ENCODE results near the gene AHRR. TPM values are rescaled to one million over a fixed set of nuclear protein-coding genes. Genes with fewer than 3 reads are reported as not detected.

AHRR gene
- total RNA-seq, 2 donors from 2014 or later, result 1.9 to 2.1 TPM

GRCh38 chr5:436641-436975, 115.1 kb downstream of the AHRR start:
- H3K27ac ChIP-seq, result no peak overlapping the region
- TF ChIP-seq, protein P1, sequence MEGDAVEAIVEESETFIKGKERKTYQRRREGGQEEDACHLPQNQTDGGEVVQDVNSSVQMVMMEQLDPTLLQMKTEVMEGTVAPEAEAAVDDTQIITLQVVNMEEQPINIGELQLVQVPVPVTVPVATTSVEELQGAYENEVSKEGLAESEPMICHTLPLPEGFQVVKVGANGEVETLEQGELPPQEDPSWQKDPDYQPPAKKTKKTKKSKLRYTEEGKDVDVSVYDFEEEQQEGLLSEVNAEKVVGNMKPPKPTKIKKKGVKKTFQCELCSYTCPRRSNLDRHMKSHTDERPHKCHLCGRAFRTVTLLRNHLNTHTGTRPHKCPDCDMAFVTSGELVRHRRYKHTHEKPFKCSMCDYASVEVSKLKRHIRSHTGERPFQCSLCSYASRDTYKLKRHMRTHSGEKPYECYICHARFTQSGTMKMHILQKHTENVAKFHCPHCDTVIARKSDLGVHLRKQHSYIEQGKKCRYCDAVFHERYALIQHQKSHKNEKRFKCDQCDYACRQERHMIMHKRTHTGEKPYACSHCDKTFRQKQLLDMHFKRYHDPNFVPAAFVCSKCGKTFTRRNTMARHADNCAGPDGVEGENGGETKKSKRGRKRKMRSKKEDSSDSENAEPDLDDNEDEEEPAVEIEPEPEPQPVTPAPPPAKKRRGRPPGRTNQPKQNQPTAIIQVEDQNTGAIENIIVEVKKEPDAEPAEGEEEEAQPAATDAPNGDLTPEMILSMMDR (IDR thresholded peaks at IDR 0.05), result no peak
- no peak for DNase-seq
- no peak overlapping the region for H3K4me3 ChIP-seq
- no peaks in the 10 kb centered on the region for H3K36me3 ChIP-seq
- H3K9ac ChIP-seq (ENCODE audit: low read depth in 2 of 2, low read length in 2 of 2), result no peak overlapping the region
- no peaks in the 10 kb centered on the region for H3K4me1 ChIP-seq
- H3K9me3 ChIP-seq, result no peaks in the 10 kb centered on the region
- intact Hi-C loops (cut with DNase I), result no loop called here
- H3K27me3 ChIP-seq, result no peaks in the 10 kb centered on the region

GRCh38 chr5:437281-437771, 115.8 kb downstream of the AHRR start:
- H3K9ac ChIP-seq (ENCODE audit: low read depth in 2 of 2, low read length in 2 of 2), result no peak overlapping the region
- no peak for DNase-seq
- no peaks in the 10 kb centered on the region for H3K36me3 ChIP-seq
- TF ChIP-seq, protein P1 (IDR thresholded peaks at IDR 0.05), result no peak
- no peaks in the 10 kb centered on the region for H3K9me3 ChIP-seq
- H3K4me3 ChIP-seq, result no peak overlapping the region
- no peak overlapping the region for H3K27ac ChIP-seq
- intact Hi-C loops (cut with DNase I), result no loop called here
- no peaks in the 10 kb centered on the region for H3K4me1 ChIP-seq
- no peaks in the 10 kb centered on the region for H3K27me3 ChIP-seq

- intact Hi-C loops (cut with DNase I), result no loop called here
- no peaks in the 10 kb centered on the region for H3K9me3 ChIP-seq
- no peaks in the 10 kb centered on the region for H3K36me3 ChIP-seq
- H3K27me3 ChIP-seq, result no peaks in the 10 kb centered on the region
- DNase-seq, result no peak
- TF ChIP-seq, protein P1 (IDR thresholded peaks at IDR 0.05), result no peak
- no peaks in the 10 kb centered on the region for H3K4me1 ChIP-seq
- H3K9ac ChIP-seq (ENCODE audit: low read depth in 2 of 2, low read length in 2 of 2), result no peak overlapping the region
- H3K27ac ChIP-seq, result no peak overlapping the region
- H3K4me3 ChIP-seq, result no peak overlapping the region
Measured at GRCh38 chr5:438481-438981, 117.0 kb downstream of the AHRR start.

GRCh38 chr5:439181-439580, 117.7 kb downstream of the AHRR start:
- H3K36me3 ChIP-seq, result no peaks in the 10 kb centered on the region
- intact Hi-C loops (cut with DNase I), result no loop called here
- DNase-seq, result no peak
- TF ChIP-seq, protein P1 (IDR thresholded peaks at IDR 0.05), result no peak
- no peaks in the 10 kb centered on the region for H3K4me1 ChIP-seq
- no peaks in the 10 kb centered on the region for H3K9me3 ChIP-seq
- no peak overlapping the region for H3K9ac ChIP-seq (ENCODE audit: low read depth in 2 of 2, low read length in 2 of 2)
- no peak overlapping the region for H3K4me3 ChIP-seq
- H3K27me3 ChIP-seq, result no peaks in the 10 kb centered on the region
- H3K27ac ChIP-seq, result no peak overlapping the region

DNA sequence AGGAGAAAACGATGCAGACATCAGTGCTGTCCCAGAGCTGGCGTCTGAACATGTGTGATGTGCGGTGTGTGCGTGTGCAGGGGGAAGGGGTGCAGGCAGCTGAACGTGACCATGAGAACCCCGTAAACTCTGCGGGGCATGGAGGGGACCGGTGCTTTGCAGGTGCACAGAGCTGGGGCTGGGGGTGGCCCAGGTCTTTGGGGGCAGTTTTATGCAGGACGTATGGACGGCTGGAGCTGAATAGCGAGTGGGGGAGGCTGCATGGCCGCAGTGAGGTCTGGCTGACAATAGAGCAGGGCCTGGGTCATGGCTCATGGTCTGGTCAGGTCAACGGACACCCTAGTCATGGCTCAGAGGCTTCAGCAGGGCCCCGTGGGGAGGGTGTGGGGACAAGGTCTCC, 118.1 kb downstream of the AHRR start:
- Histone ChIP-seq H3K27me3 (no peaks in the 10 kb centered on the region), H3K4me1 (no peaks in the 10 kb centered on the region), H3K9me3 (no peaks in the 10 kb centered on the region), H3K27ac (no peak overlapping the region), H3K36me3 (no peaks in the 10 kb centered on the region), H3K9ac (ENCODE audit: low read depth in 2 of 2, low read length in 2 of 2) (no peak overlapping the region), H3K4me3 (no peak overlapping the region)
- no peak for DNase-seq
- intact Hi-C loops (cut with DNase I), result loop anchor here (10.0 kb wide), 1 partner anchor 175 kb away; the partner anchor contains the start of gene CEP72
- TF ChIP-seq, protein P1 (IDR thresholded peaks at IDR 0.05), result no peak

Measured in colonic mucosa (tissue), 4 donors.